H7 (cell line): ENCODE data around the gene CAPN11. TPM values are rescaled to one million over a fixed set of nuclear protein-coding genes. Genes with fewer than 3 reads are reported as not detected.
"Not testable (repeated sequence)": the region's sequence is repeated elsewhere in the genome, so short reads cannot be mapped to it uniquely, and the experiment has no call there.

ENCODE experiments used
- DNase-seq: peaks from one replicate; pipeline ENCODE4 v3.0.0; 2012
- H3K27me3 ChIP-seq: 2 replicates; pipeline ENCODE4 v1.6.0; 2011; ENCODE audit warnings: mild to moderate bottlenecking, low read length; ENCODE audit not compliant: control insufficient read depth, insufficient read depth
- H3K36me3 ChIP-seq: replicated peaks from 2 replicates; pipeline ENCODE4 v1.5.1; 2011; ENCODE audit warnings: low read length; ENCODE audit not compliant: control insufficient read depth, insufficient read depth
- H3K4me3 ChIP-seq: 2 replicates; pipeline ENCODE4 v1.5.1; 2011; ENCODE audit warnings: low read depth, mild to moderate bottlenecking, control low read depth, low read length, moderate library complexity; ENCODE audit not compliant: insufficient read depth
- total RNA-seq: library from RNA; depleted of rRNA; stranded (reverse); fragments of >200 nt; shearing (Covaris generic); gene quantifications from 2 replicates; pipeline ENCODE4 v1.2.3, GENCODE V29; 2014

CAPN11 gene
- total RNA-seq, 1 experiment from 2014 or later, result 1.0 TPM

DNA sequence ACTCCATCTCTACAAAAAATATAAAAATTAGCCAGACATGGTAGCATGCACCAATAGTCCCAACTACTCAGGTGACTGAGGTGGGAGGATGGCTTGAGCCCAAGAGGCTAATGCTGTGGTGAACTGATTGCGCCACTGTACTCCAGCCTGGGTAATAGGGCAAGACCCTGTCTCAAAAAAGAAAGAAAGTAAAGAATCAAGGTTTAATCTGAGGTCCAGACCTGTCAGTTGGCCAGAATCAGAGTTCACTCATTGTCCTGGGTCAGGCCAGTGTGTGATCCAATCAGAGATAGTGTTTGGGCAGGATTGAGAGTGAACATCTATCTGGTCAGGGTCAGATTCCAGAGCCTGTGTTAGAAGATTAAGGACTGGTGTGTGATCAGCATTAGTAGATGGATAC is 15.8 kb upstream of the CAPN11 start:
- Histone ChIP-seq H3K36me3 (peaks cover 8% of the 10 kb centered on the region), H3K27me3 (no peaks in the 10 kb centered on the region), H3K4me3 (no peak overlapping the region)
- DNase-seq, result no peak

DNA sequence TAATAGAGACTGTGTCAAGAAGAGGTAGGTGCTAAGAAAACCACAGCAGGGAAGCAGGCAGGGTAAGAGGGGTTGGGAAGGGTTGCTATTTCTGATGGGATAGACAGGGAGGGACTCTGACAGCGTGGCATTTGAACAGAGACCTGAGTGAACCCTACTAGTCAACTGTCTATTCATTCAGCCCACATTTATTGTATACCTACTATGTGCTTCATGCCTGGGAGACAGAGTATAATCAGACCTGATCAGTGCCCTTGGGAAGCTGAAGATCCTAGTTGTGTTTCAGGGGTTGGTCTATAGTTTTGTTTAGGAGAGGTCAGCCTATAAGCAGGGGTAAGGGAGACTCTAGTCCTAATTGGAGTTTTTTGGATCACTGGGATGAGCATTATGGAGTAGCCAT is 14.9 kb upstream of the CAPN11 start:
- Histone ChIP-seq H3K4me3 (no peak overlapping the region), H3K36me3 (peaks cover 13% of the 10 kb centered on the region), H3K27me3 (no peaks in the 10 kb centered on the region)
- no peak for DNase-seq

DNA sequence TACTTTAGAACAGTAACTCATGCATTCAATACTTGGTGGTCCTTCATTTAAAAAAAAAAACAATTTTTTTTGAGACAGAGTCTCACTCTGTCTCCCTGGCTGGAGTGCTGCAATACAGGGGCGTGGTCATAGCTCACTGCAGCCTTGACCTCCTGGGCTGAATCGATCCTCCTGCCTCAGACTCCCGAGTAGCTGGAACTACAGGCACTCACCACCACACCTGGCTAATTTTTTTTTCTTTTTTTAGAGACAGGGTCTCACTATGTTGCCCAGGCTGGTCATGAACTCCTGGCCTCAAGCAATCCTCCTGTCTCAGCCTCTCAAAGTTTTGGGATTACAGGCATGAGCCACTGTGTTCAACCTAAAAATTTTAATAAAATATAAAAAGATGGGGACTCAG is 14.1 kb upstream of the CAPN11 start:
- H3K36me3 ChIP-seq, result peaks cover 14% of the 10 kb centered on the region

GRCh38 chr6:44145839-44146238 is 12.8 kb upstream of the CAPN11 start:
- Histone ChIP-seq H3K27me3 (no peaks in the 10 kb centered on the region), H3K4me3 (no peak overlapping the region), H3K36me3 (peaks cover 13% of the 10 kb centered on the region)
- no peak for DNase-seq

More for the DNA sequence above, 14.1 kb upstream of the CAPN11 start:
- DNase-seq, H3K27me3 ChIP-seq, H3K4me3 ChIP-seq: not testable (repeated sequence)

GRCh38 chr6:44146685-44147084 is 11.9 kb upstream of the CAPN11 start:
- Histone ChIP-seq H3K36me3 (peaks cover 11% of the 10 kb centered on the region), H3K4me3 (no peak overlapping the region), H3K27me3 (no peaks in the 10 kb centered on the region)
- DNase-seq, result no peak

DNA sequence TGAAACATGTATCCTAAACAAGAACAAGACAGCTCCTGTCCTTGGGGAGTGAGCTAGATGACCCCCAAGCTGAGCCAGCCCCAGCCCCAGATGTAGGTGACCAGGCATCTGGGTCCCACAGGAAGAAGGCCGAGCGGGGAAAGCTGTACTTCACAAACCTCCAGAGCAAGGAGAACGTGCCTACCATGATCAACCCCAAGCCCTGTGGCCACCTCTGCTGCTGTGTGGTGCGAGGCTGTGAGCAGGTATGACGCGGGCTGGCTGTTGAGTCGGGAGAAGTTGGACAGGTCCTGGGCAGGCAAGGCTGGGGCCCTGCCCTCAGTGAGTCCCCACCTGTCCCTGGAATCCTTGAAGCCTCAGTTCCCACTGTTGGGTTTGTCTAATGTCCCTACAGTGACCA is 11.4 kb upstream of the CAPN11 start:
- peaks cover 11% of the 10 kb centered on the region for H3K36me3 ChIP-seq
- no peak for DNase-seq
- H3K27me3 ChIP-seq, result no peaks in the 10 kb centered on the region
- H3K4me3 ChIP-seq, result no peak overlapping the region

DNA sequence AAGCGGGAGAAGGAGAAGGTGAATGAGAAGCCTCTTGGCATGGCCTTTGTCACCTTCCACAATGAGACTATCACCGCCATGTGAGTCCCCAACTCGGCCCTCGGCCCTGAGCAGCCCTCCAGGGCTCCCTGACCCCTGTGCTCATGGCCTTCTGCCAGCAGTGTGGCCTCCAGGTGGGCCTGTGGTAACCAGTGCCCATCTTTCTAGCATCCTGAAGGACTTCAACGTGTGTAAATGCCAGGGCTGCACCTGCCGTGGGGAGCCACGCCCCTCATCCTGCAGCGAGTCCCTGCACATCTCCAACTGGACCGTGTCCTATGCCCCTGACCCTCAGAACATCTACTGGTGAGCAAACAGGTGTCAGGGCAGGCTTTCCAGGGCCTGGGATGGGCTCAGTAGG is 10.3 kb upstream of the CAPN11 start:
- peaks cover 12% of the 10 kb centered on the region for H3K36me3 ChIP-seq
- H3K4me3 ChIP-seq, result no peak overlapping the region
- no peak for DNase-seq
- no peaks in the 10 kb centered on the region for H3K27me3 ChIP-seq

DNA sequence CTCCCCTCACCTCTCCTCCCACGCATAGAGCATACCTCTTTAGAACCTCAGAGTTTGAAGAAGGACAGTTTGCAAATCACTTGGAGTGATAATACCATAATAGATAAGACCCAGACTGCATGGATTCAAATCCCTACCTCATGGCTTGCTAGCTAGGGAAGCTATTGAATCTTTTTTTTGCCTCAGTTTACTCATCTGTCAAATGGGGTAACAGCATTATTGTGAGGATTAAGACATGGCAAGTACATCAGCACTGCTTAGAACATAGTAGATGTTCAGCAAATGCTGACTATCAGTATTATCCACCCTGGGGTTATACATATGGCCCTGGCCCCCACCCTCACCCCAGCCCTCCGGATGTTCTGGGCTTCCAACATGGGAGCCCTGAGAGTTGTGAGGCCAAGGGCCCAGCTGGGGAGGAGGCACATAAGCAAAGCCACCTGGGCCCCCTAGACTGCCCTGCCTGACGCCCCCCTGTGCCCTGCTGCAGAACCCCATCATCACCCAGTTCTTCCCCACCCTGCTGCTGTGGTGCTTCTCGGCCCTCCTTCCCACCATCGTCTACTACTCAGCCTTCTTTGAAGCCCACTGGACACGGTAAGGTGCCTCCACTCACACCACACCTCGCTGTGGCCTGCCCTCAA is 9.1 kb upstream of the CAPN11 start:
- H3K27me3 ChIP-seq, result no peaks in the 10 kb centered on the region
- H3K4me3 ChIP-seq, result no peak overlapping the region
- peaks cover 12% of the 10 kb centered on the region for H3K36me3 ChIP-seq
- no peak for DNase-seq

GRCh38 chr6:44150317-44150917 is 8.2 kb upstream of the CAPN11 start:
- Histone ChIP-seq H3K36me3 (peaks cover 12% of the 10 kb centered on the region), H3K27me3 (no peaks in the 10 kb centered on the region), H3K4me3 (no peak overlapping the region)
- no peak for DNase-seq

DNA sequence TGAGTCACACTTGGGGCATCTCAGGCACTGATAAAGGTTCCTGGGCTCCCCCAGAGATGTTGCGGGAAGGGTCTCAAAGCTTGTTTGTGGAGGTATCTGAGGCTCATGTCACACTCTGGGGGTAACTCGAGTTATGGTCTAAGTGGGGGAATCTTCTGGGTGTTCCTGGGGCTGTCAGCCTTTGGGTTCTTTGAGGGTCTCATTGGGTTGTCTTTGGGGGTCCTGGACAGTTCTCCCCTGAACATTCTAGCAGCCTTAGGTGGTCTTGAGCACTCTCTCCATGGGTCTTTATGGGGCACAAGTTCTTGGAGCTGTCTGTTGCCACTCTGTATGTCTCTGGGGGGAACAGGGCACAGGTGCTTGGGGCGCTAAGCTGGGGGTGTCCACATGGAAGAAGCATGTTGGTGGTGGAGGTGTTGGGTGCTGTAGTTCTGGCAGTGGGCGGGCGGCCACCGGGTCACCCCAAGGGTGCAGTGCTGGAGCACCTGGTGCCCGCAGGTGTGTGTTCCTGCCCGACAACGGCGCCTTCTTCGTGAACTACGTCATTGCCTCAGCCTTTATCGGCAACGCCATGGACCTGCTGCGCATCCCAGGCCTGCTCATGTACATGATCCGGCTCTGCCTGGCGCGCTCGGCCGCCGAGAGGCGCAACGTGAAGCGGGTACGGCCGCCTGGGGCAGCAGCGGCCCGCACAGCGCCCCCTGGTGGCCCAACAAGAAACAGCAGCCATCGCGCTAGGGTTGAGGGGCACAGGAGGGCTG is 7.1 kb upstream of the CAPN11 start:
- H3K36me3 ChIP-seq, result peaks cover 12% of the 10 kb centered on the region

DNA sequence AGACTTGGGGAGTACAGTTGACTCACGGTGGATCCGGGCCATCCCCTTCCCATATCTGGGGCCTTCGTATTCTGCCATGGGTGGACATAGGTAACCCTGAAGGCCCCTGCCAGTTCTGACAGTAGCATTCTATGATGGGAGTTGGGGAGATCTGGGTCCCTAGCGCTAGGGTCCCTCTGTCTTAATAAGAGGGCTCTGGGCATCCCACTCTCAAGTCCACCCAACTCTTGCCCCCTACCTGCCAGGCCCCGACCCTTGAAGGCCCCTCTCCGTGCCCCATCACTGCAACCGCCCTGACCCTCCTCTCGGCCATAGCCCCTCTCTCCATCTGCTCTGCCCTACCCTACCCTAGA is 6.5 kb upstream of the CAPN11 start:
- peaks cover 12% of the 10 kb centered on the region for H3K36me3 ChIP-seq
- H3K4me3 ChIP-seq, result no peak overlapping the region
- no peak for DNase-seq
- no peaks in the 10 kb centered on the region for H3K27me3 ChIP-seq

More for the DNA sequence above, 7.1 kb upstream of the CAPN11 start:
- peak; percentile 98 for DNase-seq
- H3K4me3 ChIP-seq, result no peak overlapping the region
- H3K27me3 ChIP-seq, result no peaks in the 10 kb centered on the region

- peaks cover 9% of the 10 kb centered on the region for H3K36me3 ChIP-seq
Measured at GRCh38 chr6:44152533-44152932, 6.1 kb upstream of the CAPN11 start.

GRCh38 chr6:44154067-44154466 is 4.6 kb upstream of the CAPN11 start:
- no peak for DNase-seq
- Histone ChIP-seq H3K27me3 (no peaks in the 10 kb centered on the region), H3K4me3 (no peak overlapping the region), H3K36me3 (peaks cover 3% of the 10 kb centered on the region)

More at GRCh38 chr6:44152533-44152932, 6.1 kb upstream of the CAPN11 start:
- Histone ChIP-seq H3K27me3 (no peaks in the 10 kb centered on the region), H3K4me3 (no peak overlapping the region)
- no peak for DNase-seq

GRCh38 chr6:44156494-44157151 is 2.0 kb upstream of the CAPN11 start:
- Histone ChIP-seq H3K36me3 (0 out of 2 replicates have a peak, but pooled peaks cover 1% of the 10 kb centered on the region), H3K27me3 (no peaks in the 10 kb centered on the region), H3K4me3 (no peak overlapping the region)
- DNase-seq, result peak; percentile 67

GRCh38 chr6:44157152-44157521 is 1.5 kb upstream of the CAPN11 start:
- Histone ChIP-seq H3K27me3 (no peaks in the 10 kb centered on the region), H3K4me3 (no peak overlapping the region), H3K36me3 (0 out of 2 replicates have a peak, but pooled peaks cover 1% of the 10 kb centered on the region)
- DNase-seq, result peak; percentile 44
